ENCODE data around the gene TMEM106A. TPM values are rescaled to one million over a fixed set of nuclear protein-coding genes. Genes with fewer than 3 reads are reported as not detected.
"Not testable (repeated sequence)": the region's sequence is repeated elsewhere in the genome, so short reads cannot be mapped to it uniquely, and the experiment has no call there.

TMEM106A gene
- total RNA-seq, 1 donor from 2014 or later = 17.9 TPM

DNA sequence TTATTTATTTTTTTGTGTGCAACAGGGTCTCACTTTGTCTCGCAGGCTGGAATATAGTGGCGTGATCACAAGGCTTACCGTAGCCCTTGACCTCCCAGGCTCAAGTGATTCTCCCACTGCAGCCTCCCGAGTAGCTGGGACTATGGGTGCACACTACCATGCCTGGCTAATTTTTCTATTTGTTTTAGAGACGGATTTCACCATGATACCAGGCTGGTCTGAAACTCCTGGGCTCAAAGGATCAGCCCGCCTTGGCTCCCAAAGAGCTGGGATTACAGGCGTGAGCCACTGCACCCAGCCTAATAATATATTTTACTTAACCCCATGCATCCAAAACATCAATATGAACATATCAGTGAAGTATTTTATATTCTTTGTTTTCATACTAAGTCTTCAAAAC lies 14.7 kb downstream of the TMEM106A start:
- no peaks in the 10 kb centered on the region for H3K9me3 ChIP-seq
- peaks cover 19% of the 10 kb centered on the region for H3K36me3 ChIP-seq
- TF ChIP-seq, protein P1, sequence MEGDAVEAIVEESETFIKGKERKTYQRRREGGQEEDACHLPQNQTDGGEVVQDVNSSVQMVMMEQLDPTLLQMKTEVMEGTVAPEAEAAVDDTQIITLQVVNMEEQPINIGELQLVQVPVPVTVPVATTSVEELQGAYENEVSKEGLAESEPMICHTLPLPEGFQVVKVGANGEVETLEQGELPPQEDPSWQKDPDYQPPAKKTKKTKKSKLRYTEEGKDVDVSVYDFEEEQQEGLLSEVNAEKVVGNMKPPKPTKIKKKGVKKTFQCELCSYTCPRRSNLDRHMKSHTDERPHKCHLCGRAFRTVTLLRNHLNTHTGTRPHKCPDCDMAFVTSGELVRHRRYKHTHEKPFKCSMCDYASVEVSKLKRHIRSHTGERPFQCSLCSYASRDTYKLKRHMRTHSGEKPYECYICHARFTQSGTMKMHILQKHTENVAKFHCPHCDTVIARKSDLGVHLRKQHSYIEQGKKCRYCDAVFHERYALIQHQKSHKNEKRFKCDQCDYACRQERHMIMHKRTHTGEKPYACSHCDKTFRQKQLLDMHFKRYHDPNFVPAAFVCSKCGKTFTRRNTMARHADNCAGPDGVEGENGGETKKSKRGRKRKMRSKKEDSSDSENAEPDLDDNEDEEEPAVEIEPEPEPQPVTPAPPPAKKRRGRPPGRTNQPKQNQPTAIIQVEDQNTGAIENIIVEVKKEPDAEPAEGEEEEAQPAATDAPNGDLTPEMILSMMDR (IDR thresholded peaks at IDR 0.05) = no peak
- H3K4me3 ChIP-seq = no peak overlapping the region
- intact Hi-C loops (cut with DNase I) = no loop called here
- no peaks in the 10 kb centered on the region for H3K4me1 ChIP-seq
- ATAC-seq (no peak), DNase-seq (no peak)
- H3K27ac ChIP-seq = no peak overlapping the region
- H3K27me3 ChIP-seq (ENCODE audit: low read depth) = no peaks in the 10 kb centered on the region

DNA sequence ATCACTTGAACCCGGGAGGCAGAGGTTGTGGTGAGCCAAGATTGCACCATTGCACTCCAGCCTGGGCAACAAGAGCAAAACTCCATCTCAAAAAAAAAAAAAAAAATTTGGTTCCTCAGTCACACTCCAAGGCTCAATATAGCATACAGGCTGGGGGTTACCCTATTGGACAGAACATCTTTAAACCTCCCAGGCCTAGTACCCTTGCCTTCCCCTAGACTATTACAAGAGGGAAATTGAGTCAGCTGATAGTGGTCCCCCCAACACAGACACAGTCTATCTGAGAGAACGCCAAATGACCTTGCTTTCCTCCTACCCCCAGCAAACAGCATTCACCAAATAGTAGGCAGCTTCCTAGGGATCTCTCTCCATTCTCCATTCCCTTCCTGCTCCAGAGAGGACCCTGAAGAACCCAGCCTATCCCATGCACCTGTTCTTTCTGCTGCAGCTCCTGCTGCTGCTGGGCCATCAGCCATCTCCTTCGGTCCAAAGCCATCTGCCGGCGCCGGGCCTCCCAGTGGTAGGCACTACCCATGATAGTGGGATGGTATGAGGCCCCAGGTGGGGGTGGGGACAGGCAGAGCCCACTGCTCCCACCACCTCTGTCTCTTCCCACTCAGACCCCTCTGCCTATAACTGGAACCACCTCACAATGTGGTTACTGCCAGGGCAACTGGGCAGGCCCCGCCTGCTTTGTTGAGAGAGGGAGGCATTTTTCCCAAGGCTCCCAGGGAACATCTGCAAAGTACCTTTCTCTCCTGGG lies 16.5 kb downstream of the TMEM106A start, which contains the start of gene CCDC200:
TSS of gene CCDC200 (minus strand) at position 604 of the 763 bp plus-strand sequence. CDS start at position 535, 69 bp downstream.
- H3K27me3 ChIP-seq (ENCODE audit: low read depth); H3K4me1 ChIP-seq; intact Hi-C loops (cut with DNase I); DNase-seq; H3K4me3 ChIP-seq; H3K9me3 ChIP-seq; H3K27ac ChIP-seq: not testable (repeated sequence)
- peaks cover 11% of the 10 kb centered on the region for H3K36me3 ChIP-seq
- ATAC-seq = peak in 1 of 2 donors; percentile 51

DNA sequence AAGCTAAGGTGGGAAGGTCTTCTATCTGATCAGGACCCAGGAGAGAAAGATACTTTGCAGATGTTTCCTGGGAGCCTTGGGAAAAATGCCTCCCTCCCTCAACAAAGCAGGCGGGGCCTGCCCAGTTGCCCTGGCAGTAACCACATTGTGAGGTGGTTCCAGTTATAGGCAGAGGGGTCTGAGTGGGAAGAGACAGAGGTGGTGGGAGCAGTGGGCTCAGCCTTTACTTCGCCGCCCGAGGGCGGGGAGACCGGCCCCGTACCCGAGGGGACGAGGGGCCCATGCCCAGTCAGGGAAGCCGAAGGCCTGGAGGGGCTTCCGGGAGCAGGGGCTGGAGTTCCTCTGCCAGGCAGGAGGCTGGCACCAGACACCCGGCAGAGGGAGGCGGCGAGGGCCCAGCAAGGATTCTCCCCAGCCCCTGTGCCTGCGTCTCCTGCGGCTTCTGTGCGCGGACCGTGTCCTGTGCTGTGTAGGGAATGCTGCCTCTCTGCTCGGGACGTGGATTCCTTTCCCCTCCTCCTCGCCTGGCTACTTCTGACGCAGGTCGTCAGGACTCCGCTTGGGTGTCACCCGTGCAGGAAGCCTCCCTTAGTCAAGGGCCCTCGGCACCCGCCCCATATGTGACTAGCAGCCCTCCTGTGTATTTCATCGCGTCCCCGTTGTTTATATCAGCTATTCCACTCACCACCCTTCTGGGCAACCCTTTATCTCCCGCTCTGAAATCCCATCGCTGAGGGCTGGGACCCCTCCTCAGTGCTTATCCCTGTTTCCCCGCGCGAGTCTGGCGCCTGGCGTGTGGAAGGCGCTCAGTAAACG lies 19.7 kb downstream of the TMEM106A start:
- H3K4me1 ChIP-seq; H3K27ac ChIP-seq; H3K27me3 ChIP-seq (ENCODE audit: low read depth); DNase-seq; intact Hi-C loops (cut with DNase I); H3K9me3 ChIP-seq; H3K36me3 ChIP-seq; H3K4me3 ChIP-seq: not testable (repeated sequence)
- ATAC-seq = peak in 1 of 2 donors; percentile 71

DNA sequence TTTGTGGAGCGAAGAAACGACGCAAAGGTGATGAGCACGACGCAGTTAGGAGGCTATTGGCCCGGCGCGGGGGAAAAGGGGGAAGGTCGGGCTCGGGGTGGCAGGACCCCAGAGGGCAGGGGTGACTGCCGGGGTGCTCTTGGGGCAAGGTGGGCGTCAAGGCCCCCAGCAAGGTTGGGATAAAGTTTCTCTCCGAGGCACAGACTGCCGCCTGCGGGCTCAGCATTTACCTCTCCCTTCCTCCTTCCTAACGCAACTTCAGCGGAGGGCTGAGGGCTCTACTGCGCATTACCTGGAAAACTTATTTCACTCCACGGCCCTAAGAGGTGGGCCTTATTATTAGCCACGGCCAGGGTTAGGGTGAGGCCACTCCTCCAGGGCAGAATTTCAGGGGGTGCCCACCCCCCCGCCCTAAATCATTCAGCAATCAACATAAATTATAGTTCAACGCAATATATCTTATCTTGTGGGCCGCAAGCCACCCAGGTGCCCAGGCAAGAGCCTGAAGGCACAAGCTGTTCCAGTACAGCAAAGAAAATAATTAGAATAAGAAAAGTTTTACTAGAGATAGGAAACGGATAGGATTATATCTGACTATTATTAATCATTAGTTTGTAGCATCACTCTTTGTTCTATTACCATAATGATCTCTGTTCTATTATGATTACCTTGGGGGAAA lies 20.5 kb downstream of the TMEM106A start:
- intact Hi-C loops (cut with DNase I); H3K9me3 ChIP-seq; H3K27me3 ChIP-seq (ENCODE audit: low read depth); H3K36me3 ChIP-seq; H3K4me3 ChIP-seq; ATAC-seq; H3K4me1 ChIP-seq: not testable (repeated sequence)
- peak; percentile 56 for DNase-seq
- H3K27ac ChIP-seq = peak overlapping the region; percentile 12

DNA sequence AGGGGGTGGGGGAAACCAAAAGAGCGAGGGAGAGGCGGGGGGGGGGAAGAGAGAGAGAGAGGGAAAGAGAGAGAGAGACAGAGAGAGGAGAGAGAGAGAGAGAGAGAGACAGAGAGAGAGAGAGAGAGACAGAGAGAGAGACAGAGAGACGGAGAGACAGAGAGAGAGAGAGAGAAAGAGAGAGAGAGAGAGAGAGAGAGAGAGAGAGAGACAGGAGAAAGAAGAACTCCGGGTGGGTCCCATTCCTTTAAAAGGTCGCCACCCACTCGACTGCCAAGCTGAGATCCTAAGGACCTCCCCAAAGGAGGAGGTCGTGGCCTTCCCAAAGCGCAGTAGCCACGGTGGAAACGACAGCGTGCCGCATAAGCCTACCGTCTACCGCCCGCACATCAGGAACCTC lies 21.6 kb downstream of the TMEM106A start:
- ATAC-seq; intact Hi-C loops (cut with DNase I); H3K27ac ChIP-seq; H3K27me3 ChIP-seq (ENCODE audit: low read depth); H3K4me1 ChIP-seq; H3K36me3 ChIP-seq; H3K4me3 ChIP-seq; H3K9me3 ChIP-seq; DNase-seq: not testable (repeated sequence)

DNA sequence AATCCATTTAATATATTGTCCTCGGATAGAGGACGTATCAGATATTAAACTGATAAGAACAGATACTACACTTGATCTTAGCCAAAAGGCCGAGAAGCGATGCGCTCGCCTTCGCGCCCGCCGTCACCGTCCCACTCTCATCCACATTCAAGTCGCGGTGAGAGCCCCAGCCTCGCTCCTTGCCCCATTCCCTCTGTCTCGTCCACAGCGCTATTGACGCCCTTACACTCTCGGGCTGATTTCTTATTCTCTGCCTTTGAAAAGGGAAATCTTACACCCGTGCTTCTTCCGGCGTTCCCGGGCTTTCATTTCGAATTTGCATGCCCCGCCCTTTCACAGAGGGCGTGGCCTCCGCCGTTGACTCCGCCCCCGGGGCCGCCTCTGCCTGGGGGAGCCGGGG lies 22.2 kb downstream of the TMEM106A start, which contains the start of gene RNU2-1:
TSS of gene RNU2-1 (minus strand) at position 101 of the 400 bp plus-strand sequence.
- H3K9me3 ChIP-seq; H3K36me3 ChIP-seq; H3K27ac ChIP-seq; H3K4me1 ChIP-seq; ATAC-seq; intact Hi-C loops (cut with DNase I); H3K27me3 ChIP-seq (ENCODE audit: low read depth); H3K4me3 ChIP-seq; DNase-seq: not testable (repeated sequence)

DNA sequence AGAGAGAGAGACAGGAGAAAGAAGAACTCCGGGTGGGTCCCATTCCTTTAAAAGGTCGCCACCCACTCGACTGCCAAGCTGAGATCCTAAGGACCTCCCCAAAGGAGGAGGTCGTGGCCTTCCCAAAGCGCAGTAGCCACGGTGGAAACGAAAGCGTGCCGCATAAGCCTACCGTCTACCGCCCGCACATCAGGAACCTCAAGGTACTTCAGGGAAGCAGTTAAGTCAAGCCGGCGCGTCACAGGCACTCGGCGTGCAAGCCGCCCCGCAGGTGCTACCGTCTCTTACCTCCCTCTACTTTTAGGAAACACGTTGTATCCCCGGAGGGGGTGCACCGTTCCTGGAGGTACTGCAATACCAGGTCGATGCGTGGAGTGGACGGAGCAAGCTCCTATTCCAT lies 27.9 kb downstream of the TMEM106A start:
- H3K27me3 ChIP-seq (ENCODE audit: low read depth); DNase-seq; H3K4me1 ChIP-seq; H3K9me3 ChIP-seq; intact Hi-C loops (cut with DNase I); ATAC-seq; H3K4me3 ChIP-seq; H3K27ac ChIP-seq; H3K36me3 ChIP-seq: not testable (repeated sequence)

DNA sequence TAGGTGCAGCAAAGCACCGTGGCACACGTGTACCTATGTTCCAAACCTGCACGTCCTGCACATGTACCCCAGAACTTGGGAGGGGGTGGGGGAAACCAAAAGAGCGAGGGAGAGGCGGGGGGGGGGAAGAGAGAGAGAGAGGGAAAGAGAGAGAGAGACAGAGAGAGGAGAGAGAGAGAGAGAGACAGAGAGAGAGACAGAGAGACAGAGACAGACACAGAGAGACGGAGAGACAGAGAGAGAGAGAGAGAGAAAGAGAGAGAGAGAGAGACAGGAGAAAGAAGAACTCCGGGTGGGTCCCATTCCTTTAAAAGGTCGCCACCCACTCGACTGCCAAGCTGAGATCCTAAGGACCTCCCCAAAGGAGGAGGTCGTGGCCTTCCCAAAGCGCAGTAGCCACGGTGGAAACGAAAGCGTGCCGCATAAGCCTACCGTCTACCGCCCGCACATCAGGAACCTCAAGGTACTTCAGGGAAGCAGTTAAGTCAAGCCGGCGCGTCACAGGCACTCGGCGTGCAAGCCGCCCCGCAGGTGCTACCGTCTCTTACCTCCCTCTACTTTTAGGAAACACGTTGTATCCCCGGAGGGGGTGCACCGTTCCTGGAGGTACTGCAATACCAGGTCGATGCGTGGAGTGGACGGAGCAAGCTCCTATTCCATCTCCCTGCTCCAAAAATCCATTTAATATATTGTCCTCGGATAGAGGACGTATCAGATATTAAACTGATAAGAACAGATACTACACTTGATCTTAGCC lies 29.1 kb downstream of the TMEM106A start:
- H3K36me3 ChIP-seq; intact Hi-C loops (cut with DNase I); H3K27me3 ChIP-seq (ENCODE audit: low read depth); H3K27ac ChIP-seq; H3K9me3 ChIP-seq; H3K4me1 ChIP-seq; DNase-seq; H3K4me3 ChIP-seq: not testable (repeated sequence)
- ATAC-seq = peak in 1 of 2 donors; percentile 44

DNA sequence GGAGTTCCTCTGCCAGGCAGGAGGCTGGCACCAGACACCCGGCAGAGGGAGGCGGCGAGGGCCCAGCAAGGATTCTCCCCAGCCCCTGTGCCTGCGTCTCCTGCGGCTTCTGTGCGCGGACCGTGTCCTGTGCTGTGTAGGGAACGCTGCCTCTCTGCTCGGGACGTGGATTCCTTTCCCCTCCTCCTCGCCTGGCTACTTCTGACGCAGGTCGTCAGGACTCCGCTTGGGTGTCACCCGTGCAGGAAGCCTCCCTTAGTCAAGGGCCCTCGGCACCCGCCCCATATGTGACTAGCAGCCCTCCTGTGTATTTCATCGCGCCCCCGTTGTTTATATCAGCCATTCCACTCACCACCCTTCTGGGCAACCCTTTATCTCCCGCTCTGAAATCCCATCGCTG lies 34.8 kb downstream of the TMEM106A start:
- H3K27ac ChIP-seq = peak overlapping the region; percentile 56
- H3K36me3 ChIP-seq; H3K9me3 ChIP-seq; intact Hi-C loops (cut with DNase I); DNase-seq; H3K4me1 ChIP-seq; H3K27me3 ChIP-seq (ENCODE audit: low read depth); ATAC-seq: not testable (repeated sequence)
- peak overlapping the region; percentile 25 for H3K4me3 ChIP-seq

All from lower lobe of right lung (tissue), 2 donors.